Cerebellar nuclear complex (tissue), 1 donor: Measurements from ENCODE around the gene MAP3K13.
"Not testable (repeated sequence)": the region's sequence is repeated elsewhere in the genome, so short reads cannot be mapped to it uniquely, and the experiment has no call there.

Experiments
- DNase-seq, 2 experiments: peaks; one replicate each; lab custom pipeline; 2025; lab: John Stamatoyannopoulos, UW

MAP3K13 gene

DNA sequence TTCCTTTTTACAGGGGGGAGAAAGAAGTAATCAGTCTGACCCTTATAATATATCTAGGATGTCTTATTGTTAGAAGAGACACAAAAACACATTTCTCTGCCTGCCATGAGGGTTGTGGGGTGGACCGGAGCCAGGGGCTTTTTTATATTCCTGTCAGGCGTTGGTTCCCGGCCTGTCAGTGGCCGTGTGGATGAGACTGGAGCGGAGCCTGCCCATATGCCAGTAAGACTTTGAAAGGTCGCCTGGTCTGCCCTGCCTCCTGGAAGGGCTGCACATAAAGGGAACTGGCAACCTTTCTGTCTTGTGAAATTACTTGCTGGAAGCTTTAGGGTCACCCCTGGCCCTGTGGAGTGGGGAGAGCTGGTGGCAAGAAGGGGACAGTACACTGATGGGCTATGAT lies 34.7 kb downstream of the MAP3K13 start:
- DNase-seq = peak in 1 of 2 experiments; percentile 23

- no peak for DNase-seq
Observed at GRCh38 chr3:185399737-185400667, 37.1 kb downstream of the MAP3K13 start.

DNA sequence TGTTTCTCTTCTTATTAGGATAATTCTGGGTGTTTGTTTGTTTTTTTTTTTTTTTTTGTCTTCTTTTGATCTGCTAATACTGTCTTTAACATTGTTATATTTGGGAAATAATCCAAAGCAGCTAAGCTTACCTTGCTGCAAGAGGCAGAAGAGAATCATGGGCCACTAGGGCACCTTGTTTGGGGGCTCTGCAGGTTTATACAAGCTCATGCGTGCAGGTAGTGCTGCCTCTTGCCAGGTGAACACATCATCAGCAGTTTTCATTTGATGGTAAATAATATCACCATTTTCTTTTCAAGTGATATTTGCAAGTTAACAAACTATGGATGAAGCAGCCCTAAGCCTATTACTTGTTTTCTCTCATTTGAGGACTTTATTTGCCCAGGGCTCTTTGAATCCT lies 37.9 kb downstream of the MAP3K13 start:
- DNase-seq = no peak

DNA sequence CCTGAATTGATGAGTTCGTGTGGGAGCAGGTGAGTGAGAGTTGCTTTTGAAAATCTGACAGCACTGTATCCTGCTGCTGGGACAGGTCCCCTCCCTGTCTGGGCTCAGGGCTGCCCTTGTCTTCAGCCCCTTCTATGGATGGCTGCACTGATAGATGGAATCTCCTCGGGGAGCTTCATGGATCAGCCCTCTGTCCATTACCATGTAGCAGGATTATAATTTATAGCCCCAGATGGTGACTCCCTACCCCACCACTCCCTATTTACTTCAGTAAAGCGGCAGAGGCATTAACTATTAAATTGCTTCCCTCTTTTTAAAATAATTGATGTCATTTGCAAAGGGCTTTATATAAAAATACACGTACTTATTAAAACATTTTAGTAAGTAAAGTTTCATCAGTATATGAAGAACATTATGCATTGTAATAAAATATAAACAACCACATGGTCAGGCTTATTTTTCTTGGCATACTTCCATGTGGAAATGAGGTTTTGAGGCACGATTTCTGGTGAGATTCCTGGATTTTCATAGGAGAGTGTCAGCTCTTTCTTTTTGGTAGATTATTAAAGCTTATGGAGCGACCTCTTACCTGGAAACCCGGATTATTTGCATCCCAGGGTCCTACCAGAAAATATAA lies 38.5 kb downstream of the MAP3K13 start:
- DNase-seq = no peak

- no peak for DNase-seq
Observed at GRCh38 chr3:185402561-185402960, 39.6 kb downstream of the MAP3K13 start.

DNA sequence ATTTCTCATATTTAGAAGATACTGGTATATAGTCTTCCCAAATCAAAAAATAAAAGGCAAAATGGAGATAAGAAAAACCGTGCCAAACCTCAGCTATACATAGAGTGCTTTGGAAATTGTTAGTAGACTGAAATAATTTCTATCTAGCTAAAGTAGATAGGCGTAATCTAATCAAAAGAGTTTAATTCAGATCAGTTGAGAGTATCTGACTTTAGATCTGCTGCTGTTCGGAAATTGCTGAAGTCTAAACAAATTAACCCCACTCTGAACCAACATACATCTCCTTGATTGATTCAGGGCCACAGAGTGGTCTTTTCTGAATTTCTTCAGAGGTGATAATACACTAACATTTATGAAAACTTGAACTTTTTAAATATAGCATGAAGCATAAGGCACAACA lies 40.1 kb downstream of the MAP3K13 start:
- no peak for DNase-seq

- DNase-seq = no peak
Observed at GRCh38 chr3:185405243-185405642, 42.3 kb downstream of the MAP3K13 start.

- DNase-seq = no peak
Observed at GRCh38 chr3:185405664-185406063, 42.7 kb downstream of the MAP3K13 start.

DNA sequence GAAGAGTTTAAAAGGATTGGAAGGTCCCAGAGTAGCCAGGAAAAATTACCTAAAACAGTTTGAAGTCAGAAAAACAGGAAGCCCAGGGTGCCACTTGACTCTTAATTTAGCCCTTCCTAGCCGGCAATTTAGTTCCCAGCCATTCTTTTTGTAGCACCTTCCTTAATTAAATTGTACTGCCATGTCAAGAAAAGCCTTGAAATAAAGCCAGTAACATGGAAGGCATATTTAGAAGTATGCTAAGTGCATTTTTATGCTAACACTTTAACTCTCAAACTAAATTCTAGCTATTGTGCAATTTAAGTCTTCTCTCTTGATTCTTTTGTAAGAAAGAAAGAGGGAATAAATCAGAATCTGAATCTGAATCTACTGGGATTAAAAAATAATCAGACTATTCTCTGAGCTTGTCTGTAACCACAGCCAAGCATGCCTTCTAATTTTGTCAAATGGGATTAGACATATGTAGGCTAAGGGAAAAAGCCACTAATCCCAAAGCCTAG lies 43.2 kb downstream of the MAP3K13 start:
- no peak for DNase-seq

DNA sequence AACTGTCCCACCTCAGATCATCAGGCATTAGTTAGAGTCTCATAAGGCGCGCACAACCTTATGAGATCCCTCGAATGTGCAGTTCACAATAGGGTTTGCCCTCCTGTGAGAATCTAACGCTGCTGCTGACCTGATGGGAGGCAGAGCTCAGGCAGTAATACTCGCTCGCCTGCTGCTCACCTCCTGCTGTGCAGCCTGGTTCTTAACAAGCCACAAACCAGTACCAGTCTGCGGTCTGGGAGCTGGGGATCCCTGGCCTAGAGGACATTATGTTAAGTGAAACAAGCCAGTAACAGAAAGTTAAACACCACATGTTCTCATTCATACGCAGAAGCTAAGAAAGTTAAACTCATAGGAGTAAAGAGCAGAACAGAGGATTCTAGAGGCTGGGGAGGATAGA lies 47.0 kb downstream of the MAP3K13 start:
- DNase-seq = no peak

DNA sequence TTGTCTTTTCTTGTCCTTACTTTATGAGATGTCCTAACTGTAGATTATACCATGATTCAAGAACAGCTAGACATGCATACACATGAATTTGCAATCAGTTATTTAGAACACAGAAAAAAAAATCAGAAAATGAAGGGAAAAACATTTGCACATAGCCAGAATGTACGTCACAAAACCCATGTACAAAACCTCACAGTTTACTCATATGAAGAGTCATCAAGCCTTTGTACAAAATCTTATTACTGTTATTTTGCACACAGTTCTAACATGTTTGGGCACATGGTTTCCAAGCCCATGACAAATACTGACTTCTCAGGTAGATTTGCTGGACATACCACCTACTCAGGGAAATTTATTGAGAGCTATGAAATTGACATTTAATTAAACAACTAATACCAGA lies 48.2 kb downstream of the MAP3K13 start:
- DNase-seq = no peak

GRCh38 chr3:185416513-185416912 lies 53.6 kb downstream of the MAP3K13 start:
- DNase-seq = no peak

GRCh38 chr3:185418561-185418977 lies 55.6 kb downstream of the MAP3K13 start:
- DNase-seq = not testable (repeated sequence)

- DNase-seq = peak in 1 of 2 experiments; percentile 43
Observed at GRCh38 chr3:185420762-185421161, 57.8 kb downstream of the MAP3K13 start.

DNA sequence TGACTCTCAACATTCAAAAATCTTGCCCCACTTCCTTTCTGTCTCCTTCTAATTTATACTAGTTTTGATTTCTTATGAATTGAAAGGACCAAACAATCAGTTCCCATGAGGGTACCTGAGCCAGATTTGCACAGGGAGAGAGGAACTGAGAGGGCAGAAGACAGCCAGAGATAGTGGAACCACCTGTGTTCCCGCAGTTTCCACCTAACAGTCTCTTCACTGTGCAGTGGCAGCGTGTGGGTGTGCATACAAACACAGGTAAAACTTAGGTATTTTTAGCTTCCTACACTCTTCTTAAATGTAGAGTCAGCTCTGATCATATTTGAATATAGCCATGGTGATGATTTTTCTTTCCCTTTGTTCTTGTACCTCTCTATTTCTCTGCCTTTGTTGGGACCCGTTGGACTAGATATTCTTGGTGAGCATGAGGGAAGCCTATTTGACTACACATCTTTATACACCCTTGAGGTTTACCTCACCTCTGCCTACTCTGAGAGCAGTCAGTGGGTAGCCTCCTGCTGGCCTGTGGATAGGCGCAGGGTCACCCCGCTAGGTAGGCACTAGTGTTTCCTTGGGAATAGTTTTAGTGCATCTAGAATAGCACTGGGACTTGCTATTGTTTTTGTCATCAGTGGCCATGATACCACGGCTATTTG lies 58.8 kb downstream of the MAP3K13 start:
- DNase-seq = no peak

DNA sequence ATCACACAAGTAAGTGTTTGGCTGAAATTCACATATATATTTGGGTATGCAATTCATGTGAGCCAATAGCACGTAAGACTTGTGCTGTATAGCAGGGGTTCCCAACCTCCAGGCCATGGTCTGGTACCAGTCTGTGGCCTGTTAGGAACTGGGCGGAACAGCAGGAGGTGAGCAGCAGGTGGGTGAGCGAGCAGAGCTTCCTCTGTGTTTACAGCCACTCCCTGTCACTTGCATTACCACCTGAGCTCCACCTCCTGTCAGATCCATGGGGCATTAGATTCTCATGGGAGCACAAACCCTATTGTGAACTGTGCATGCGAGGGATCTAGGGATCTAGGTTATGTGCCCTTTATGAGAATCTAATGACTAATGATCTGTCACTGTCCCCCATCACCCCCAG lies 59.7 kb downstream of the MAP3K13 start:
- no peak for DNase-seq

GRCh38 chr3:185423178-185423577 lies 60.2 kb downstream of the MAP3K13 start:
- DNase-seq = no peak

GRCh38 chr3:185424435-185424834 lies 61.5 kb downstream of the MAP3K13 start:
- no peak for DNase-seq

DNA sequence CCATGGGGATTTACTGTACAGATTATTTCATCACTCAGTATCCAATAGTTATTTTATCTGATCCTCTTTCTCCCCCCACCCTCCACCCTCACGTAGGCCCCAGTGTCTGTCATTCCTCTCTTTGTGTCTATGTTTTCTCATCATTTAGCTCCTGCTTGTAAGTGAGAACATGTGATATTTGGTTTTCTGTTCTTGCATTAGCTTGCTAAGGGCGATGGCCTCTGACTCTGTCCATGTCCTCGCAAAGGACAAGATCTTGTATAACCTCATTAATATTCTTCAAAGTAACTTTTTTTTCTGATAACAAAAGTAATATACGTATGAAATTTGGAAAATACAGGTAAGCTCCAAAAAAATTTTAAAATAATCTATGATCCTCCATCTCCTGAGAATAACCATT lies 67.4 kb downstream of the MAP3K13 start:
- DNase-seq = no peak

- no peak for DNase-seq
Observed at GRCh38 chr3:185439745-185440466, 77.0 kb downstream of the MAP3K13 start.

DNA sequence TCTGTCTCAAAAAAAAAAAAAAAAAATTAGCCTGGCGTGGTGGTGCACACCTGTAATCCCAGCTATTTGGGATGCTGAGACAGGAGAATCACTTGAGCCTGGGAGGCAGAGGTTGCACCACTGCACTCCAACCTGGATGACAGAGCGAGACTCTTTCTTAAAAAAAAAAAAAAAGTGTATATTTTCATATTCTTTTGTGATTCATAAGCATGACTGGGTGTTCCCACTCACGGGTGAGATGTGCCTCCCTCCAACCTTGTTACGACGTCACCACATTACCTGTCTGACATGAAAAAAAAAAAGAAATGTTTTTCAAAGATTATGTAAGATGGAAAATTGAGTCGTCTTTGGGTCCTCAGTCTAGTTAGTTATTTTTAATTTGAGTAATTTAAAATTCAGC lies 79.1 kb downstream of the MAP3K13 start:
- DNase-seq = no peak

- DNase-seq = no peak
Observed at GRCh38 chr3:185444329-185444728, 81.4 kb downstream of the MAP3K13 start.
